DOHH2 (cell line): ENCODE data around the gene LRSAM1.

ENCODE experiments used
- EZH2phosphoT487 ChIP-seq: fragments of 200-600 bp; sonication (generic); IDR thresholded peaks from 2 replicates; pipeline ENCODE4 v1.6.1; 2017; ENCODE audit warnings: borderline replicate concordance, mild to moderate bottlenecking, antibody characterized with exemption, low read length, moderate library complexity, mixed read lengths
- TF ChIP-seq, protein P1 (sequence below): fragments of 200-600 bp; sonication (generic); IDR thresholded peaks from one replicate; pipeline ENCODE4 v1.5.1; 2014; ENCODE audit warnings: antibody characterized with exemption, mild to moderate bottlenecking, low read depth, low read length; ENCODE audit not compliant: poor library complexity, severe bottlenecking

DNA sequence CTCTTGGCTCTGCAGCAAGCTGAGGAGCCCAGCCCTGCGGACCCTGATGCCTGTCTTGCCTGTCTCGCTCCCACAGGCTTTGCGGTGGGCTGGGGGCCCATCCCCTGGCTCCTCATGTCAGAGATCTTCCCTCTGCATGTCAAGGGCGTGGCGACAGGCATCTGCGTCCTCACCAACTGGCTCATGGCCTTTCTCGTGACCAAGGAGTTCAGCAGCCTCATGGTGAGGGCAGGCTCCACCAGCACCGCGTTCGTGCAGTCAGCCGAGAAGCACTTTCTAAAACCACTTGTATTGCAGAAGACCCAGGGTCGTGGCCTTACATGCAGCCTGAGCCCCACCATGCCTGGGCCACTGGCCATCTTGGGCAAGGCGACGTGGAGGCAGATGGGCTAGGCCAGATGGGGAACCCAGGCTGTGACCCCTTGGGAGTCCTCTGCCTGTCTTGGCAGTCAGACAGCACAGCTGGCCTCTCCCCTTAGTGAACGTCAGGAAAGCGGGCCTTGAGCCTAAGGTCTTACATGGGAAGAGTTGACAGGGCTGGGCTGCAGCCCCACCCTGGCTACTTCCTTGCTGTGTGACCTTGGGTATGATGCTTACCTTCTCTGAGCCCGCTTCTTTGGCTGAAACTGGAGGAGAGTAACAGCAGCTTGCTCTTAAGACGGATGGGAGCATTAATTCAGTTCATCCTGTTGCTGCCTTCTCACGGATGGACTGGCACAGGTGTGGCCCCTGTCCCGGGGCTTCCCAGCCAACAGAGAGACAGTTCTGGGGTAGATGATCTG, 45.8 kb upstream of the LRSAM1 start:
- TF ChIP-seq, protein P1, sequence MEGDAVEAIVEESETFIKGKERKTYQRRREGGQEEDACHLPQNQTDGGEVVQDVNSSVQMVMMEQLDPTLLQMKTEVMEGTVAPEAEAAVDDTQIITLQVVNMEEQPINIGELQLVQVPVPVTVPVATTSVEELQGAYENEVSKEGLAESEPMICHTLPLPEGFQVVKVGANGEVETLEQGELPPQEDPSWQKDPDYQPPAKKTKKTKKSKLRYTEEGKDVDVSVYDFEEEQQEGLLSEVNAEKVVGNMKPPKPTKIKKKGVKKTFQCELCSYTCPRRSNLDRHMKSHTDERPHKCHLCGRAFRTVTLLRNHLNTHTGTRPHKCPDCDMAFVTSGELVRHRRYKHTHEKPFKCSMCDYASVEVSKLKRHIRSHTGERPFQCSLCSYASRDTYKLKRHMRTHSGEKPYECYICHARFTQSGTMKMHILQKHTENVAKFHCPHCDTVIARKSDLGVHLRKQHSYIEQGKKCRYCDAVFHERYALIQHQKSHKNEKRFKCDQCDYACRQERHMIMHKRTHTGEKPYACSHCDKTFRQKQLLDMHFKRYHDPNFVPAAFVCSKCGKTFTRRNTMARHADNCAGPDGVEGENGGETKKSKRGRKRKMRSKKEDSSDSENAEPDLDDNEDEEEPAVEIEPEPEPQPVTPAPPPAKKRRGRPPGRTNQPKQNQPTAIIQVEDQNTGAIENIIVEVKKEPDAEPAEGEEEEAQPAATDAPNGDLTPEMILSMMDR: no peak
- no peak for TF ChIP-seq EZH2phosphoT487
